Middle frontal gyrus (tissue), 1 donor: ENCODE data around the gene ZNF487.
"Not testable (repeated sequence)": the region's sequence is repeated elsewhere in the genome, so short reads cannot be mapped to it uniquely, and the experiment has no call there.

ENCODE experiments used
- DNase-seq: peaks from one replicate; pipeline ENCODE4 v3.0.0-alpha.2; 2015; ENCODE audit warnings: low spot score; ENCODE audit errors: extremely low spot score

The ZNF487 gene

GRCh38 chr10:43437141-43437870 is 395 bp downstream of the ZNF487 start:
- no peak for DNase-seq

- DNase-seq = no peak
Observed at GRCh38 chr10:43440463-43441134, 3.7 kb downstream of the ZNF487 start.

DNA sequence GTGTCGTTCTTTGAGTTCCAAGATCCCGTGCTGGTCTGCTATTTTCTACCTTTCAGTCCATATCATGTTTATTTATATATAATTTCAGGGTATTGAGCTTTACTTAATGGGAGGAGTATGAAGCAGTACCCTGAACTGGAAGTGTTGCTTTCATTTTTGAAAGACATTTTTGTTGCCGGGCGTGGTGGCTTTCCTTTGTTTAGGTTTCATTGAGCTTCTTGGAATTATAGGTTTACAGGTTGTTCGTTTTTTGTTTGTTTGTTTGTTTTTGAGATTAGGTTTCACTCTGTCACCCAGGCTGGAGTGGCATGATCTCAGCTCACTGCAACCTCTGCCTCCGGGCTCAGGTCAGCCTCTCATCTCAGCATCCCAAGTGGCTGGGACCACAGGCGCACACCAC is 7.4 kb downstream of the ZNF487 start:
- DNase-seq = no peak

- no peak for DNase-seq
Observed at GRCh38 chr10:43444897-43445466, 8.1 kb downstream of the ZNF487 start.

GRCh38 chr10:43446219-43447017 is 9.5 kb downstream of the ZNF487 start:
- not testable (repeated sequence) for DNase-seq

- DNase-seq = no peak
Observed at GRCh38 chr10:43448742-43449141, 11.8 kb downstream of the ZNF487 start.

- DNase-seq = no peak
Observed at GRCh38 chr10:43452356-43452914, 15.5 kb downstream of the ZNF487 start.

- DNase-seq = no peak
Observed at GRCh38 chr10:43453266-43453831, 16.4 kb downstream of the ZNF487 start.

GRCh38 chr10:43454025-43454424 is 17.1 kb downstream of the ZNF487 start:
- not testable (repeated sequence) for DNase-seq

GRCh38 chr10:43456561-43456960 is 19.6 kb downstream of the ZNF487 start:
- not testable (repeated sequence) for DNase-seq

DNA sequence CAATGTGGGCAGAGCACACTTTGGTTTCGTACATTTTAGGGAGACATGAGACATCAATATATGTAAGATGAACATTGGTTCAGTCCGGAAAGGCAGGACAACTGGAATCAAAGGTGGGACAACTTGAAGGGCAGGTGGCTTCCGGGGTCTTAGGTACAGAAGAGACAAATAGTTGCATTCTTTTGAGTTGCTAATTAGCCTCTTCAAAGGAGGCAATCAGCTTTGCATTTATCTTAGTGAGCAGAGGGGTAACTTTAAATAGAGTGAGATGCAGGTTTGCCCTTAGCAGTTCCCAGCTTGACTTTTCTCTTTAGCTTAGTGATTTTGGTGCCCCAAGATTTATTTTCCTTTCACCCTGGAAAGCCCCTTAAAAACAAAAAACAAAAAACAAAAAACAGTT is 21.3 kb downstream of the ZNF487 start:
- DNase-seq = no peak

DNA sequence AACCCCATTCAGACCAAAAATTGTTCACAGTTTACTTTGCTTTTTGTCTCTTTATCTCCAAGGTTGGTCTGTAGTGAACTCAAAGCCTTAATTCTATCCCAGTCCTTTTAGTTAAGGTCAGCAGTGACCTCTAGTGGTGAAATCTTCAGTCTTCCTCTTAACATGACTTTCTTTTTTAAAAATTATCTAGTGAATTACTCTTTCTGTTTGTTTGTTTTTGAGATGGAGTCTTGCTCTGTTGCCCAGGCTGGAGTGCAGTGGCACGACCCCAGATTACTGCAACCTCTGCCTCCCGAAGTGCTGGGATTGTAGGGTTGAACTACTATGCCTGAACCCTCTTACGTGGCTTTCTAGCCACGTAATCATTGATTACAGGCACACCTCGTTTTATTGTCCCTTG is 25.0 kb downstream of the ZNF487 start:
- peak; percentile 63 for DNase-seq

GRCh38 chr10:43465086-43465735 is 28.3 kb downstream of the ZNF487 start:
- not testable (repeated sequence) for DNase-seq

DNA sequence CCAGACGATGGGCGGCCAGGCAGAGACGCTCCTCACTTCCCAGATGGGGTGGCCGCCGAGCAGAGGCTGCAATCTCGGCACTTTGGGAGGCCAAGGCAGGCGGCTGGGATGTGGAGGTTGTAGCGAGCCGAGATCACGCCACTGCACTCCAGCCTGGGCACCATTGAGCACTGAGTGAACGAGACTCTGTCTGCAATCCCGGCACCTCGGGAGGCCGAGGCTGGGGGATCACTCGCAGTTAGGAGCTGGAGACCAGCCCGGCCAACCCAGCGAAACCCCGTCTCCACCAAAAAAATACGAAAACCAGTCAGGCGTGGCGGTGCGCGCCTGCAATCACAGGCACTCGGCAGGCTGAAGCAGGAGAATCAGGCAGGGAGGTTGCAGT is 28.8 kb downstream of the ZNF487 start:
- not testable (repeated sequence) for DNase-seq

DNA sequence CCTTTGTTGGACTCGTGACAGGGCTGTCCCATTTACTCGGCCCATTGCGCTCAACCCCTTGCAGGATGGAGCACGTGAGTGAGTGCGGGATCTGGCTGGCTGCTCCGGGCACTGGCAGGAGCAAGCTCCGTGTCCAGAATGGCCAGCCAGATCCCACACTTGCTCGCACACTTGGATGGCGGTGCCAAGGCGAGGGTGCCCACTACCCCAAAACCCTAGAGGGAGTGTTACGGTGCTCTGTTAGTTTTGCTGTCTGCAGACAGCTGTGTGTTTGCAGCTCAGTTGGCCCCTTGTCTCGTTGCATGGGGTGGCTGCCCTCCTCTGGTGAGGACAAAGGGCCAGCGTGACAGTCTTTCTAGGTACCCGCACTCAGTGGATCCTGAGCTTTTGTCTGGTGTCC is 34.2 kb downstream of the ZNF487 start:
- DNase-seq = no peak

DNA sequence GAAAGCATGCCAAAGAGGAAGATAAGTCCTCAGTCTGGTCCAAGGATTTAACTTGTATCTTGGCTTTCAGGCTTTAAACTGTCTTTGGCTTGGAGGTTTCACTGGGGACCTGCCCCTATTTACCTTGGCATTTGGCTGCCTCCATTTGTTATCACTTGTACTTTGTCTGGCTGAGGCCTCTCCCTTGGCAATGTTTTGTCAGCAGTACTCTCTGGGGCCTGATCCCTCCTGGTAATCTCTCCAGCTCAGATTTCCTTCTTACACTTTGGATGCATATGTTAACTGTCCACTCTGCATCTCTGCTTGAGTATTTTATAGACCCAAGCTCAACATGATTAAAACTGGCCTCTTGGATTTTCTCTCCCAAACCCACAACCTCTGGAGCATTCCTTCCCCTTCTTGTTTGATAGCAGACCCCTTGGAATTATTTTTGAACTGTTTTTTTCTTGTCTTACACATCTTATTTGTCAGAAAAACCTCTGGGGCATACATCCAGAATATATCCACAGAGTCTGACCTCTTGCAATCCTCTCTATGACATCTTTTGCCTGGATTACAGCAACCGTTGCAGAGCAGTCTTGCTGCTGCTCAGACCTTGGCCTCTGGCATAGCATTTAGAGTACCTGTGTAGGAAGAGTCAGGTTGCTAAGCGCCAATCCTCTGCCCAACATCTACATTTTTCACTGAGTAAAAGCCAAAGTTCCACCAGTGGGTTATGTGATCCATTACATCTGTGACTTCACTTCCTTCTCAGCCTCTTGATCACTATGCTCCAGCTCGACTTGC is 35.2 kb downstream of the ZNF487 start:
- DNase-seq = no peak

- no peak for DNase-seq
Observed at GRCh38 chr10:43479275-43479674, 42.4 kb downstream of the ZNF487 start.

DNA sequence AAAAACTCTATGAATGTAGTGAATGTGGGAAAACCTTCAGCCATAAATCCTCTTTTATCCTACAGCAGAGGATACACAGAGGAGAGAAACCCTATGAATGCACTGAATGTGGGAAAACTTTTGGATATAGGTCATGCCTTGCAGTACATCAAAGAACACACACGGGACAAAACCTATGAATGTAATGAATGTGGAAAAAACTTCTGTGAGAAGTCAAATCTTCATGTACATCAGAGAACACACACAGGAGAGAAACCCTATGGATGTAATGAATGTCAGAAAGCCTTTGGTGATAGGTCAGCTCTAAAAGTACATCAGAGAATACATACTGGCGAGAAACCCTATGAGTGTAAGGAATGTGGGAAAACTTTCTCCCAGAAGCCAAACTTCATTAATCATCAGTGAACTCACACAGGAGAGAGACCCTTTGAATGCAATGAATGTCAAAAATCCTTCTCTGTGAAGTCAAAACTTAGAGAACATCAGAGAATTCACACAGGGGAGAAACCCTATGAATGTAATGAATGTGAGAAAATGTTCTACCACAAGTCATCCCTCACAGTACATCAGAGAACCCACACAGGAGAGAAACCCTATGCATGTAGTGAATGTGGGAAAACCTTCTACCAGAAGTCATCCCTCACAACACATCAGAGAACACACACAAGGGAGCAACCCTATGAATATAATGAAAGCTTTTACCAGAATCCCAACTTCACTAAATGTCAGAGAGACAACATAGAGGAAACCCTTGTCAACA is 45.6 kb downstream of the ZNF487 start:
- no peak for DNase-seq

DNA sequence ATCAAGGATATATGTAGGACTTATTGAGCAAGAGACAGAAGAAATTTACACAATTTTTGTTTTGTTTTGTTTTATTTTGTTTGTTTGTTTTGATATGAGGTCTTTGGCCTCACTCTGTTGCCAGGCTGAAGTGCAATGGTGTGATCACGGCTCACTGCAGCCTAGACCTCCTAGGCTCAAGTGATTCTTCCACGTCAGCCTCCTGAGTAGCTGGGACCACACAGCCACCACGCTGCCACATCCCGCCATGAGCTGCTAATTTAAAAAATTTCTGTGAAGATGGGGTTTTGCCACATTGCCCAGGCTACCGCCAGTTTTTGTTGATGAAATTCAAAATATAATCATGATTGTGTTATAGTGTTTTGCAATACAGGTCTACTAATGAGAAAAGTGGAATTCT is 54.9 kb downstream of the ZNF487 start:
- no peak for DNase-seq
